Neuronal stem cell (in vitro differentiated cells): ENCODE data around the gene TRAF2.
A peak's percentile ranks its signal among the peaks of the same experiment; 100 is the strongest.

Experiments
- DNase-seq: peaks from one replicate; pipeline ENCODE4 v3.0.0-alpha.2; 2013; ENCODE audit warnings: low spot score
- H2AFZ ChIP-seq: one replicate; pipeline ENCODE4 v1.6.1; 2013; ENCODE audit warnings: mild to moderate bottlenecking, low read length, inconsistent platforms
- H2AK5ac ChIP-seq: 2 replicates; pipeline ENCODE4 v1.6.1; 2013; ENCODE audit warnings: low read depth, mild to moderate bottlenecking, inconsistent platforms, low read length, moderate library complexity, mixed read lengths
- H2BK120ac ChIP-seq: 2 replicates; pipeline ENCODE4 v1.6.1; 2013; ENCODE audit warnings: low read depth, mild to moderate bottlenecking, inconsistent platforms, low read length, moderate library complexity, mixed read lengths
- H2BK12ac ChIP-seq: one replicate; pipeline ENCODE4 v1.6.1; 2013; ENCODE audit warnings: low read length, inconsistent platforms
- H2BK15ac ChIP-seq: 2 replicates; pipeline ENCODE4 v1.6.1; 2013; ENCODE audit warnings: mild to moderate bottlenecking, low read length, inconsistent platforms, mixed read lengths
- H2BK5ac ChIP-seq: one replicate; pipeline ENCODE4 v1.6.1; 2013; ENCODE audit warnings: inconsistent platforms, mild to moderate bottlenecking, low read length, moderate library complexity
- H3K14ac ChIP-seq: one replicate; pipeline ENCODE4 v1.6.1; 2013; ENCODE audit warnings: low read length, inconsistent platforms
- H3K18ac ChIP-seq: 2 replicates; pipeline ENCODE4 v1.6.1; 2013; ENCODE audit warnings: low read length, inconsistent platforms
- H3K23ac ChIP-seq: 2 replicates; pipeline ENCODE4 v1.6.1; 2013; ENCODE audit warnings: low read depth, mild to moderate bottlenecking, mixed read lengths, low read length, inconsistent platforms; ENCODE audit not compliant: poor library complexity
- H3K27ac ChIP-seq: replicated peaks from 3 replicates; pipeline ENCODE4 v1.5.1; 2013; ENCODE audit warnings: low read length, inconsistent platforms
- H3K27me3 ChIP-seq, 3 experiments: 2 replicates each; pipeline ENCODE4 v1.6.1; 2013; ENCODE audit warnings: low read length in 3 of 3, mild to moderate bottlenecking in 2 of 3, inconsistent platforms in 1 of 3, low read depth in 1 of 3, mixed read lengths in 1 of 3, moderate library complexity in 1 of 3; ENCODE audit not compliant: control insufficient read depth in 3 of 3, insufficient read depth in 3 of 3
- H3K36me3 ChIP-seq, 2 donors: replicated peaks in 1 of 2; 2 replicates each; pipeline ENCODE4 v1.6.1; 2013; ENCODE audit warnings: low read length in 2 of 2; ENCODE audit not compliant: control insufficient read depth in 2 of 2, insufficient read depth in 2 of 2
- H3K4ac ChIP-seq: 2 replicates; pipeline ENCODE4 v1.6.1; 2013; ENCODE audit warnings: inconsistent platforms, mild to moderate bottlenecking, low read length, moderate library complexity
- H3K4me1 ChIP-seq, 2 donors: 1 replicate in 1 of 2; 2 replicates in 1 of 2; pipeline ENCODE4 v1.6.1; 2013; ENCODE audit warnings: low read length in 2 of 2, low read depth in 1 of 2; ENCODE audit not compliant: control insufficient read depth in 2 of 2, insufficient read depth in 1 of 2
- H3K4me2 ChIP-seq: one replicate; pipeline ENCODE4 v1.6.1; 2013; ENCODE audit warnings: mild to moderate bottlenecking, low read length, inconsistent platforms; ENCODE audit not compliant: insufficient read depth, poor library complexity, severe bottlenecking
- H3K4me3 ChIP-seq, 2 donors: 2 replicates each; pipeline ENCODE4 v1.5.1; 2013; ENCODE audit warnings: low read length in 2 of 2, mild to moderate bottlenecking in 2 of 2, inconsistent platforms in 1 of 2, moderate library complexity in 1 of 2
- H3K79me1 ChIP-seq: one replicate; pipeline ENCODE4 v1.6.1; 2013; ENCODE audit warnings: low read depth, mild to moderate bottlenecking, inconsistent platforms, low read length, moderate library complexity
- H3K9ac ChIP-seq: one replicate; pipeline ENCODE4 v1.6.1; 2013; ENCODE audit warnings: mild to moderate bottlenecking, low read depth, low read length, inconsistent platforms; ENCODE audit not compliant: poor library complexity
- H3K9me3 ChIP-seq, 2 donors: replicated peaks in 1 of 2; 2 replicates each; pipeline versions ENCODE3 to v1.6.1; 2013; ENCODE audit warnings: low read length in 2 of 2, mild to moderate bottlenecking in 2 of 2, inconsistent platforms in 1 of 2, low read depth in 1 of 2, mixed read lengths in 1 of 2, moderate library complexity in 1 of 2; ENCODE audit not compliant: control insufficient read depth in 2 of 2, insufficient read depth in 1 of 2
- H4K8ac ChIP-seq: one replicate; pipeline ENCODE4 v1.6.1; 2013; ENCODE audit warnings: low read depth, mild to moderate bottlenecking, inconsistent platforms, low read length, moderate library complexity
- H4K91ac ChIP-seq: one replicate; pipeline ENCODE4 v1.6.1; 2013; ENCODE audit warnings: low read length, low read depth, mild to moderate bottlenecking, inconsistent platforms; ENCODE audit not compliant: poor library complexity
- WGBS, 2 donors: extraction: QIAGEN DNeasy Blood & Tissue Kit; methylation state at CpG; one replicate each; pipeline ENCODE4 v1.1.7; 2013; ENCODE audit warnings: missing lambda C conversion rate in 2 of 2, mixed read lengths in 1 of 2; ENCODE audit not compliant: insufficient read length in 2 of 2, insufficient replicate concordance in 1 of 2; ENCODE audit errors: extremely low coverage in 2 of 2; 5-methylcytosine and 5-hydroxymethylcytosine counted together

The TRAF2 gene

DNA sequence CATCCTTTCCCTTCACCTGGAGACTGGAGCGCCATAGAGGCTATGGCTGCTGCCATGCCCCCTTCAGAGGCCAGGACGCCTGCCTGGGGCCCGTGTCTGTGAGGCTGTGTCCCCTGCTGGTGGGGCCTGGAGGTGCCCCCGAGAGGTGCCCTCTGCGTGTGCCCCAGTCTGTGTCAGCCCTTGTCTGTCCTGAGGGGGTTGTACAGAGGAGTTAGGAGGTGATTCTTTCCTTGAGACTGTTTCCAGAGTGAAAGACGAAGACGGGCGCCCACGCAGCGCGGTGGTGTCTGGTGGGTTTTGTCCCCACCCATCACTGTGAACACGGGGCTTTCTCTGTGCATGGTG is 24.6 kb downstream of the TRAF2 start:
- H3K4me3 ChIP-seq: no peak overlapping the region
- H3K14ac ChIP-seq: no peak overlapping the region

DNA sequence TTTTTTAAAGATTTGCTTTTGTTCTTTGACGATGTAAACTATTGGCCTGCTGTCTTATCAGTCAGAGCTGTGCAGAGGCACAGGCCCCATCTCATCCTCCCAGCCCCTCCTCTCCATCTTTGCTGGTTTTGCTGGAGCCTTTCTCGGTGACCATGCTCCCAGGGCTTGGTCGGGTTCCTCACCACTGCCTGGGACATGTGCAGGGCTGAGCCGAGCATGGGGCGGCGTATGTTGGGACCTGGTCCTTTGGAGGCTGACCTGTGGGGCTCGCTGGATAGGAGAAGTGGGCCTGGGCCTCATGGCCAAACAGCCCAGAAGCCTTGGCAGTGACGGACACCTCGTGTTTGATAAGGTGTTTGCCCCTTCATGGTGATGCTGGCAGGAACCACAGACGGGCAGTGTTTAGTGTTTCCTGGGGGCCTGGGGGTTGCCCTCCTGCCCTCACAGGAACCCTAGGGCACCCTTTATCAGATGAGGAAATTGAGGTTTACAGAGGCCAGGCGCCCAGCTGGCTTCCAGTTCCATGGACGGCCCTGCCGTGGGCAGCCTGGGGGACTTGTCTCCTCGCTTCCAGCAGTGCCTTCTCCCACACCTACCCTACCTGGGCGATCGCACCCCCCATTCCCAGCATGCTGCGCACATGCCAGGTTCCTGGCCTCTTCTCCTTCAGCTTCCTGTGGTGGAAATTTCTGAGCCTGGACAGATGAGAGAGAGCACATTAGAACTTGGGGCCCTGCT is 27.6 kb downstream of the TRAF2 start:
- Histone ChIP-seq H2BK12ac (no peak overlapping the region), H3K9me3 (no peaks in the 10 kb centered on the region), H3K14ac (no peak overlapping the region), H3K4me3 (no peak overlapping the region), H4K91ac (no peak overlapping the region), H3K4me2 (no peak overlapping the region), H2AK5ac (no peak overlapping the region), H3K9ac (peak overlapping the region; percentile 30), H2BK120ac (peak overlapping the region; percentile 76), H4K8ac (no peak overlapping the region), H3K4me1 (no peaks in the 10 kb centered on the region), H3K27me3 (peaks cover 0 to 2% (median 0%) of the 10 kb centered on the region in 3 experiments), H3K23ac (no peak overlapping the region), H2AFZ (no peak overlapping the region), H3K79me1 (peaks cover 6% of the 10 kb centered on the region), H3K18ac (no peak overlapping the region), H3K36me3 (peaks cover 38 to 89% of the 10 kb centered on the region in 2 donors), H3K27ac (no peak overlapping the region), H2BK5ac (no peak overlapping the region), H3K4ac (no peak overlapping the region), H2BK15ac (no peak overlapping the region)
- no peak for DNase-seq
- WGBS, 2 donors: no CpG with 5 or more reads among the region's 17 CpGs

More for the DNA sequence above, 24.6 kb downstream of the TRAF2 start:
- no peak overlapping the region for H2AFZ ChIP-seq
- H2BK5ac ChIP-seq: no peak overlapping the region
- H3K18ac ChIP-seq: no peak overlapping the region
- H3K36me3 ChIP-seq: peaks cover 35 to 89% of the 10 kb centered on the region in 2 donors
- no peak for DNase-seq
- H3K4me2 ChIP-seq: no peak overlapping the region
- H3K27me3 ChIP-seq: no peaks in the 10 kb centered on the region
- peaks cover 12% of the 10 kb centered on the region for H3K79me1 ChIP-seq
- H2AK5ac ChIP-seq: no peak overlapping the region
- H2BK15ac ChIP-seq: no peak overlapping the region
- H3K9ac ChIP-seq: no peak overlapping the region
- no peaks in the 10 kb centered on the region for H3K9me3 ChIP-seq
- no peak overlapping the region for H3K4ac ChIP-seq
- no peak overlapping the region for H3K23ac ChIP-seq
- no CpG with 5 or more reads among the region's 12 CpGs for WGBS, 2 donors
- no peak overlapping the region for H3K27ac ChIP-seq
- H2BK120ac ChIP-seq: no peak overlapping the region
- no peak overlapping the region for H4K8ac ChIP-seq
- no peak overlapping the region for H2BK12ac ChIP-seq
- no peak overlapping the region for H4K91ac ChIP-seq
- no peaks in the 10 kb centered on the region for H3K4me1 ChIP-seq

DNA sequence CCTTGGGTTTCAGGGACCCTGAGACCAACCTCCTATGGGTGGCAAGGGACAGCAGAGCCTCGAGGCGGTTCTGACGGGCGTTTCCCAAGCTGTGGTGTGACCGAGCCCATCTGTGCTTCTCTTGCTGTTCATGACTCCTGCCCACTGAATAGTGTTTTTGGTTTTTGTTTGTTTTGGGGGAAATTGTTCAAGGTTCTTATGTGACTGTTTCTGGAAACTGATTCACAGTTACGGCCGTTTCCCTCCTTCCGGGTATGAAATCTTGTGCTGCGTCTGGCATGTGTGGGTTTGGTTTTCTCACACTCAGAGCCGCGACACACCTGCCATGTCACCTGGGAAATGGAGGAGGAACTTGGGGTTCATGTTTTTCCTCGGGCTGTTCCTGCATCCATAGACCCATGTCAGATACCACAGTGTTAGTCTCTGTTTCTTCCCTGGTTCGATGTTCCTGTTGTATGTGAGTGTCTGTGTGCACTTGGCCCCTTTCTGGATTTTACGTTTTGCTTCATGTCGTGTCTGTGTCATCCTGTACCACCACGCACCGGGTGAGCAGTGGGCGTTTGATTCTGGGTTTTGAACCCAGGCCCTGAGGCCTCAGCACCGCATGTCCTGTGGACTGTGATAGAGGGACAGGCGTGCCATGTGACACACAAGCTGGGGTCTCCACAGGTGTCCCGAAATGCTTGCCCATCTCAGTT is 29.5 kb downstream of the TRAF2 start:
- Histone ChIP-seq H3K4ac (no peak overlapping the region), H2AFZ (no peak overlapping the region), H2BK120ac (no peak overlapping the region), H3K23ac (no peak overlapping the region), H3K27me3 (peaks cover 0 to 2% (median 0%) of the 10 kb centered on the region in 3 experiments), H3K4me2 (no peak overlapping the region), H4K91ac (no peak overlapping the region), H4K8ac (no peak overlapping the region), H3K27ac (no peak overlapping the region), H3K9ac (peak overlapping the region; percentile 16), H3K79me1 (peaks cover 2% of the 10 kb centered on the region), H3K4me1 (no peaks in the 10 kb centered on the region), H3K18ac (no peak overlapping the region), H3K9me3 (no peaks in the 10 kb centered on the region), H3K4me3 (no peak overlapping the region), H2BK12ac (no peak overlapping the region), H2AK5ac (no peak overlapping the region), H3K36me3 (peaks cover 38 to 85% of the 10 kb centered on the region in 2 donors), H2BK15ac (no peak overlapping the region), H3K14ac (no peak overlapping the region), H2BK5ac (no peak overlapping the region)
- no peak for DNase-seq
- WGBS, 2 donors: no CpG with 5 or more reads among the region's 21 CpGs
